B cell (primary cell): ENCODE results near the gene ARMC9. TPM values are rescaled to one million over a fixed set of nuclear protein-coding genes. Genes with fewer than 3 reads are reported as not detected.
A peak's percentile ranks its signal among the peaks of the same experiment; 100 is the strongest.

Experiments
- ATAC-seq: fragments of 200-7000 bp; cut with Tn5 transposase; one replicate; pipeline ENCODE4 v1.10.0; 2021; ENCODE audit warnings: low read depth, mild to moderate bottlenecking, moderate number of reproducible peaks, moderate library complexity
- CTCF ChIA-PET: fragments of 350-600 bp; sonication (Branson Sonifier 250); formaldehyde crosslinking; loops from one replicate; lab custom pipeline; 2021; ENCODE audit warnings: antibody characterized with exemption, inconsistent platforms; lab: Charles Lee
- POLR2A ChIA-PET: fragments of 350-600 bp; sonication (Branson Sonifier 250); formaldehyde crosslinking; loops from one replicate; lab custom pipeline; 2021; ENCODE audit warnings: antibody characterized with exemption; lab: Charles Lee
- DNase-seq: peaks from one replicate; pipeline ENCODE4 v3.0.0; 2013
- H2AFZ ChIP-seq: 2 replicates; pipeline ENCODE4 v1.6.1; 2012; ENCODE audit warnings: mild to moderate bottlenecking, low read depth, low read length; ENCODE audit not compliant: insufficient read depth, poor library complexity, severe bottlenecking
- H3K27ac ChIP-seq, 2 donors: 1 replicate in 1 of 2; 2 replicates in 1 of 2; pipeline ENCODE4 v1.5.1; 2012 to 2013; ENCODE audit warnings: low read length in 2 of 2, mild to moderate bottlenecking in 2 of 2, moderate library complexity in 1 of 2
- H3K27me3 ChIP-seq, 4 experiments: fragments of 200-600 bp in 1 of 4; sonication (generic) in 1 of 4; replicated peaks in 1 of 4; 1 replicate in 2 of 4; 2 replicates in 2 of 4; pipeline versions ENCODE4 v1.6.1 to v1.7.0; 2013 to 2016; ENCODE audit warnings: low read length in 3 of 4, mild to moderate bottlenecking in 2 of 4, mixed read lengths in 1 of 4, moderate library complexity in 1 of 4; ENCODE audit not compliant: insufficient read depth in 4 of 4, control insufficient read depth in 3 of 4; ENCODE audit errors: control extremely low read depth in 1 of 4
- H3K36me3 ChIP-seq, 2 experiments: replicated peaks in 1 of 2; 1 replicate in 1 of 2; 2 replicates in 1 of 2; pipeline versions ENCODE4 v1.6.1 to v1.7.1; 2013; ENCODE audit warnings: low read length in 1 of 2; ENCODE audit not compliant: insufficient read depth in 2 of 2, control insufficient read depth in 1 of 2; ENCODE audit errors: control extremely low read depth in 1 of 2, extremely low read depth in 1 of 2
- H3K4me1 ChIP-seq, 2 donors: fragments of 200-600 bp in 1 of 2; sonication (generic) in 1 of 2; 1 replicate in 1 of 2; 2 replicates in 1 of 2; pipeline versions ENCODE4 v1.5.1 to v1.6.1; 2013 to 2017; ENCODE audit warnings: low read length in 2 of 2; ENCODE audit not compliant: control insufficient read depth in 2 of 2, insufficient read depth in 2 of 2
- H3K4me2 ChIP-seq: replicated peaks from 2 replicates; pipeline ENCODE3; 2012; ENCODE audit warnings: mild to moderate bottlenecking, low read depth, low read length; ENCODE audit not compliant: poor library complexity, severe bottlenecking
- H3K4me3 ChIP-seq, 5 experiments: fragments of 200-600 bp in 1 of 5; sonication (generic) in 1 of 5; 1 replicate in 3 of 5; 2 replicates in 2 of 5; pipeline versions ENCODE4 v1.5.1 to v1.7.0; 2011 to 2016; ENCODE audit warnings: low read length in 4 of 5, mild to moderate bottlenecking in 4 of 5, low read depth in 2 of 5, control low read depth in 1 of 5, moderate library complexity in 1 of 5; ENCODE audit not compliant: insufficient read depth in 1 of 5; ENCODE audit errors: control extremely low read depth in 1 of 5, extremely low read depth in 1 of 5
- H3K79me2 ChIP-seq: fragments of 200-600 bp; sonication (generic); one replicate; pipeline ENCODE4 v1.6.0; 2016; ENCODE audit warnings: low read length; ENCODE audit not compliant: control insufficient read depth, insufficient read depth
- H3K9ac ChIP-seq: fragments of 200-600 bp; sonication (generic); 2 replicates; pipeline ENCODE4 v1.6.1; 2017; ENCODE audit warnings: mild to moderate bottlenecking, low read length, moderate library complexity
- H3K9me3 ChIP-seq, 3 donors: one replicate each; pipeline versions ENCODE4 v1.6.1 to v1.7.1; 2013; ENCODE audit warnings: low read length in 2 of 3; ENCODE audit not compliant: control insufficient read depth in 2 of 3, insufficient read depth in 1 of 3; ENCODE audit errors: control extremely low read depth in 1 of 3
- H4K20me1 ChIP-seq: 2 replicates; pipeline ENCODE4 v1.6.0; 2012; ENCODE audit warnings: mild to moderate bottlenecking, low read length; ENCODE audit not compliant: insufficient read depth, control insufficient read depth, poor library complexity, severe bottlenecking
- H3K27ac Mint-ChIP-seq: one replicate; pipeline ENCODE4 v1.8.0; 2021; ENCODE audit warnings: mixed read lengths
- H3K27me3 Mint-ChIP-seq: one replicate; pipeline ENCODE4 v1.8.0; 2021; ENCODE audit warnings: mixed read lengths
- H3K4me1 Mint-ChIP-seq: one replicate; pipeline ENCODE4 v1.8.0; 2021; ENCODE audit warnings: mixed read lengths
- H3K4me3 Mint-ChIP-seq: one replicate; pipeline ENCODE4 v1.8.0; 2021; ENCODE audit warnings: mixed read lengths
- H3K9me3 Mint-ChIP-seq: one replicate; pipeline ENCODE4 v1.8.0; 2022; ENCODE audit warnings: mixed read lengths; ENCODE audit not compliant: insufficient read depth
- EZH2 ChIP-seq: IDR thresholded peaks from 2 replicates; pipeline ENCODE4 v1.6.1; 2012; ENCODE audit warnings: borderline replicate concordance, low read depth, mild to moderate bottlenecking, moderate library complexity, low read length; ENCODE audit not compliant: insufficient read depth, poor library complexity, severe bottlenecking
- WGBS: methylation state at CpG from one replicate; pipeline ENCODE4 v1.1.5; 2013; ENCODE audit warnings: missing lambda C conversion rate; ENCODE audit not compliant: insufficient coverage; 5-methylcytosine and 5-hydroxymethylcytosine counted together
- intact Hi-C: fragments of 100-400 bp; cut with micrococcal nuclease; formaldehyde crosslinking; loops from one replicate; pipeline ENCODE4 v1.10.0; 2022
- polyA plus RNA-seq: library from polyadenylated mRNA; depleted of rRNA; stranded (reverse); fragments of >200 nt; gene quantifications from 2 replicates; pipeline ENCODE4 v1.2.3, GENCODE V29; 2012
- total RNA-seq, 2 donors: library from RNA; stranded (reverse); fragments of 120-200 nt in 1 of 2; gene quantifications; 1 replicate in 1 of 2; 2 replicates in 1 of 2; pipeline versions ENCODE4 v1.2.3 to v1.2.4, GENCODE V29; 2013 to 2022
- TF ChIP-seq, protein P1 (sequence below): fragments of 200-600 bp; IDR thresholded peaks from one replicate; pipeline ENCODE4 v1.8.0; 2022; ENCODE audit warnings: antibody characterized with exemption, mild to moderate bottlenecking

Gene ARMC9
- total and polyA plus RNA-seq, 2 donors (not counting 1 experiment from before 2014, with no cell fraction given) = 0.40 to 5.4 TPM

DNA sequence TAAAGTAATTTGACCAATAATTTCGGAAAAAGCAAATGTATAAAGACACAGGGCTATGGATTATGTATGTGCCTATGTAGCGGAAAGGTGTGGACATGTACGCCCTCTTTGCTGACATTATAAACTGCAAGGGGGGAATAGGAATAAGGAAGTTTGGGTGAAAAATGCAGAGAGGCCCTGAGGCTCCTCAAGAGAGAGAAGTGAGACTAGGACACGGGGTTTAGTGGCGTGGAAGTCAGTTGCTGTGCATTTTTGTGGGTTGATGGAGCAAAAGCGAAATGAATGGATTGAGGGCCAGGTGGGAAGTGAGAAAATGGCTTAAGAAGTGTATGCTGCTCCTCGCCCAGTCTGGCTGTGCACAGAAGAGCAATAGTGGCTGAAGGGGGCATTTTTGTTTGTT lies 100.8 kb downstream of the ARMC9 start:
- no peak overlapping the region for H3K27ac ChIP-seq
- no peak for TF ChIP-seq EZH2
- TF ChIP-seq, protein P1, sequence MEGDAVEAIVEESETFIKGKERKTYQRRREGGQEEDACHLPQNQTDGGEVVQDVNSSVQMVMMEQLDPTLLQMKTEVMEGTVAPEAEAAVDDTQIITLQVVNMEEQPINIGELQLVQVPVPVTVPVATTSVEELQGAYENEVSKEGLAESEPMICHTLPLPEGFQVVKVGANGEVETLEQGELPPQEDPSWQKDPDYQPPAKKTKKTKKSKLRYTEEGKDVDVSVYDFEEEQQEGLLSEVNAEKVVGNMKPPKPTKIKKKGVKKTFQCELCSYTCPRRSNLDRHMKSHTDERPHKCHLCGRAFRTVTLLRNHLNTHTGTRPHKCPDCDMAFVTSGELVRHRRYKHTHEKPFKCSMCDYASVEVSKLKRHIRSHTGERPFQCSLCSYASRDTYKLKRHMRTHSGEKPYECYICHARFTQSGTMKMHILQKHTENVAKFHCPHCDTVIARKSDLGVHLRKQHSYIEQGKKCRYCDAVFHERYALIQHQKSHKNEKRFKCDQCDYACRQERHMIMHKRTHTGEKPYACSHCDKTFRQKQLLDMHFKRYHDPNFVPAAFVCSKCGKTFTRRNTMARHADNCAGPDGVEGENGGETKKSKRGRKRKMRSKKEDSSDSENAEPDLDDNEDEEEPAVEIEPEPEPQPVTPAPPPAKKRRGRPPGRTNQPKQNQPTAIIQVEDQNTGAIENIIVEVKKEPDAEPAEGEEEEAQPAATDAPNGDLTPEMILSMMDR = no peak
- no peaks in the 10 kb centered on the region for H4K20me1 ChIP-seq
- peaks cover 30 to 54% of the 10 kb centered on the region in 2 donors for H3K4me1 ChIP-seq
- H3K4me3 Mint-ChIP-seq = peak overlapping the region; percentile 11
- peak; percentile 60 for ATAC-seq
- H3K4me2 ChIP-seq = no peak overlapping the region
- H3K9ac ChIP-seq = no peak overlapping the region
- H3K36me3 ChIP-seq = no peaks in the 10 kb centered on the region
- no peaks in the 10 kb centered on the region for H3K9me3 Mint-ChIP-seq
- peak overlapping the region; percentile 64 for H3K27ac Mint-ChIP-seq
- intact Hi-C loops = loop anchor here (5.0 to 10.0 kb wide), 2 partner anchors 153 to 194 kb away; no protein-coding TSS in a partner anchor
- H3K4me1 Mint-ChIP-seq = peaks cover 53% of the 10 kb centered on the region
- ChIA-PET CTCF (interaction anchor here (1.0 to 7.7 kb wide), 13 partner anchors 9 to 386 kb away, joined by 3 to 149 read pairs (median 4); partner anchors contain the start of gene B3GNT7), POLR2A (no interaction called here)
- DNase-seq = peak; percentile 73
- no peaks in the 10 kb centered on the region for H3K27me3 ChIP-seq
- 44% methylated on average over 7 of the region's 7 CpGs for WGBS
- H2AFZ ChIP-seq = no peak overlapping the region
- no peak overlapping the region for H3K4me3 ChIP-seq
- H3K27me3 Mint-ChIP-seq = no peaks in the 10 kb centered on the region
- no peaks in the 10 kb centered on the region for H3K9me3 ChIP-seq
- H3K79me2 ChIP-seq = no peaks in the 10 kb centered on the region

DNA sequence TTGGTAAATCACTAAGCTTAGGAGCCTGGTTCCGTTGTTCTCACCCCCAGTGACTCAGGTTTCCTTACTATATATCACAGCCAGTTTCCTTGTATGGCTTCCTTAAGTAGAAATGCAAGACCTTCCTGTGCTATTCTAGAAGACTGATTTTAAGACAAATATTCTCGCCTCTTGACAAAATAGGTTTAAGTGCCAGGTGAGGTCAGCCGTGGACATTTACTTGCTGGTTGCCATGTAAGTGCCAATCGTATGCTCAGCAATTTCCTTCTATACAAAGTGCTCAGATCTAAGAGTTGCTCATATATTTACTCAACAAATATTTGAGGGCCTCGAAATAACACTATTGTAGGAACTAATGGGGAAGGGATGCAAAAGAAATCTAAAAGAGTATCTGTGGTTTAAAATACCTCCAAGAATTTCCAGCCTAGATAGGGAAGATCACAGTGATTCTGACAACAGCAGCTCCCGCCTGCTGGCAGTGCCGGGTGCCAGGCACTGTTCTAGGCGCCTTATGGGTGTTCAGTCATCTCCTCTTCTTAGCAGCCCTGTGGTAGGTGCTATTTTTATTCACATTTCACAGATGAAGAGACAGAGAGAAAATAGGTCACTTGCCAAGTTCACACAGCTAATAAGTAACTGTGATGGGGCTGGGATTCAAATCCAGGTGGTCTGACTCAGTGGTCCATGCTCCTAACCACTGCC lies 101.7 kb downstream of the ARMC9 start:
- H3K27ac Mint-ChIP-seq = peak overlapping the region; percentile 47
- no peak overlapping the region for H2AFZ ChIP-seq
- TF ChIP-seq EZH2 = no peak
- TF ChIP-seq, protein P1 = no peak

More for the DNA sequence above, 101.7 kb downstream of the ARMC9 start:
- Histone ChIP-seq H3K9ac (no peak overlapping the region), H4K20me1 (no peaks in the 10 kb centered on the region), H3K9me3 (no peaks in the 10 kb centered on the region), H3K27me3 (no peaks in the 10 kb centered on the region), H3K36me3 (no peaks in the 10 kb centered on the region), H3K4me2 (peak overlapping the region; percentile 20), H3K4me1 (peaks cover 25 to 45% of the 10 kb centered on the region in 2 donors), H3K79me2 (no peaks in the 10 kb centered on the region), H3K4me3 (no peak overlapping the region), H3K27ac (peak overlapping the region in 1 of 2 donors; percentile 31)
- H3K4me1 Mint-ChIP-seq = peaks cover 44% of the 10 kb centered on the region
- no peak for DNase-seq
- ATAC-seq = no peak
- peak overlapping the region; percentile 51 for H3K4me3 Mint-ChIP-seq
- POLR2A ChIA-PET = no interaction called here
- no peaks in the 10 kb centered on the region for H3K9me3 Mint-ChIP-seq
- no peaks in the 10 kb centered on the region for H3K27me3 Mint-ChIP-seq
- CTCF ChIA-PET = interaction anchor here (1.2 to 7.7 kb wide), 5 partner anchors 13 to 112 kb away, joined by 3 to 149 read pairs (median 46); partner anchors contain the start of gene B3GNT7
- intact Hi-C loops = no loop called here
- 73% methylated on average over 4 of the region's 8 CpGs for WGBS
